Omental fat pad (tissue), 4 donors: ENCODE results near the gene ZNF236. TPM values are rescaled to one million over a fixed set of nuclear protein-coding genes. Genes with fewer than 3 reads are reported as not detected.

ENCODE experiments used
- ATAC-seq: fragments of 150-250 bp; one replicate; pipeline ENCODE4 v1.9.1; 2016; ENCODE audit warnings: mild to moderate bottlenecking, moderate library complexity; ENCODE audit not compliant: low FRiP score
- DNase-seq: peaks from one replicate; pipeline ENCODE4 v3.0.0-alpha.2; 2019; ENCODE audit warnings: low spot score
- CTCF ChIP-seq, 3 donors: fragments of 450-650 bp; IDR thresholded peaks; one replicate each; pipeline ENCODE4 v1.5.1; 2016 to 2017; ENCODE audit warnings: antibody characterized with exemption in 3 of 3, mild to moderate bottlenecking in 3 of 3, moderate library complexity in 2 of 3
- total RNA-seq, 4 donors: library from RNA; depleted of rRNA; stranded (reverse); fragments of >200 nt; gene quantifications; one replicate each; pipeline ENCODE4 v1.1.0, GENCODE V29; 2016

ZNF236 gene
- total RNA-seq, 4 donors from 2014 or later = 14.3 to 18.0 (median 17.0) TPM

DNA sequence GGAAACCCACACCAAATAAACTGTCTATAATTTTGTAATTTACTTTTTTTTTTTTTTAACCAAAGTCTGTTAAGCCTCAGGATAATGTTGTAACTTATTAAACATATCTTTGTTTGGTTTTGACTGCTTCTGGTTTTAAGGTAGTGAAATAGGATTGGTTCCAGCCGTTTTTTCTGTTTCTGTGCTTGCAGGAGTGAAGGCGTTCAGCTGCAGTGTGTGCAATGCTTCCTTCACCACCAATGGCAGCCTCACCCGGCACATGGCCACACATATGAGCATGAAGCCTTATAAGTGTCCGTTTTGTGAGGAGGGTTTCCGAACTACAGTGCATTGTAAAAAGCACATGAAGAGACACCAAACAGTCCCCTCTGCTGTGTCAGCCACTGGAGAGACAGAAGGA is 93.1 kb downstream of the ZNF236 start:
- no peak for TF ChIP-seq CTCF (IDR thresholded peaks at IDR 0.05)
- no peak for ATAC-seq
- no peak for DNase-seq

DNA sequence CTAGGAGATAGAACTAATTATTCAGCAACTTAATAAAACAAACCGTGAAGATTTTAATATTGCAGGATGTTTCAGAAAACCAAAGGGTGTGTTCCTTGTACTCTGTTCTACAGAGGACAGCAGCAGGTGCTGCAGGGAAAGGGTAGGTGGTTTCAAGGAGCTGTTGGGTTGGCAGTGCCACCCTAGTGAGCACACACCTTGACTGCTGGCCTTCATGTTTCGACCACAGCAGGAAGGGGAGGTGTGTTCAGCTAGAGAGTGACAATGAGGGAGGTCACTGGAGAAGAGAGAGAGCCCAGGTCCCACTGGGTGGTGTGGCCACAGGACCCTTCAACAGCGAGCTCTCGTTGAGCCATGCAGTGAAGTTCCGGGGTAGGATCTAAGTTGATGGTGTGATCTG is 98.6 kb downstream of the ZNF236 start:
- DNase-seq (no peak), ATAC-seq (no peak)
- no peak for TF ChIP-seq CTCF (IDR thresholded peaks at IDR 0.05)

DNA sequence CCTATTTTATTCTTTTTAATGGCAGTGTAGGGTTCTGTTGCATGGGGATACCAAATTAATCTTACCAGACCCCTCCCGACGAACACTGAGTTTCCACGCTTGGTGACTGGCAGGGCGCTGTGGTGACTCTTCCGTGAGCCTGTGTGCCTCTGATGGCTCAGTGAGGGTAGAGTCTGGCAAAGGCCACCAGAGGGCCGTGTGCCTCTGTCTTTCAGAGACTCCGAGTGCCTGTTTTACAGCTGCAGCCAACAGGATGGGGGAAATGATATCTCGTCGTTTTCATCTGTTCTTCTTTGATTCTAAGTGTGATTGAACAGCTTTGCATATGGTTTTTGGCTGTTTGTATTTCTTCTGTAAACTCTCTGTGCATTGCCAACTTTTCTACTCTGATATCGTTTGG is 99.8 kb downstream of the ZNF236 start:
- no peak for ATAC-seq

DNA sequence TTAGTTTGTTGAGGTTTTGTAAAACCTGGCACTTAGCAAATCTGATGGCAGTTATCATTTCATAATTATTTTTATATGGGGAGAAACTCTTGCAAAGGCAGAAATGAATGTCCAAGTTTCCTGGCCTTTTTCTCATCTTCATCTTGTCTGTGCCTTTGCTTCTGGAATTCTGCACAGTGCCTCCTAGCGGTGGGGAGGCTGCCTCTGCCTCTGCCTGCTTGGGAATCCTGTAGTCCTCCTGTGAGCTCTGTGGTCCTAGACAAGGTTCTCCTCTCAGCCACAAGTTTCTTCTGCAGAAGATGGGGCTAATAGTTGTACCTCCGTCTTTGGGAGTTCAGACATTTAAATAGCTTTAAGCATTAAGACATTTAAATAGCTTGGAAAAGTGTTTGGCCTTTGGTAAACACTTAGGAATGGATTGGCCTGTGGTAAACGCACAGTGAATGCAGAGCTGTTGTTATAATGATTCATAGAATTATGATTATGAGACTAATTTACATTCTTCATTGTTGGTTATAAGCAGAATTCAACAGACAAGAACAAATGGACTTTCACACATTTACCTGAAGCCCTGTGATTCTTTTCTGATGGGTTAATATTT is 101.2 kb downstream of the ZNF236 start:
- ATAC-seq = no peak
- DNase-seq = no peak

More for the DNA sequence above, 99.8 kb downstream of the ZNF236 start:
- DNase-seq = no peak
- TF ChIP-seq CTCF (IDR thresholded peaks at IDR 0.05) = no peak

DNA sequence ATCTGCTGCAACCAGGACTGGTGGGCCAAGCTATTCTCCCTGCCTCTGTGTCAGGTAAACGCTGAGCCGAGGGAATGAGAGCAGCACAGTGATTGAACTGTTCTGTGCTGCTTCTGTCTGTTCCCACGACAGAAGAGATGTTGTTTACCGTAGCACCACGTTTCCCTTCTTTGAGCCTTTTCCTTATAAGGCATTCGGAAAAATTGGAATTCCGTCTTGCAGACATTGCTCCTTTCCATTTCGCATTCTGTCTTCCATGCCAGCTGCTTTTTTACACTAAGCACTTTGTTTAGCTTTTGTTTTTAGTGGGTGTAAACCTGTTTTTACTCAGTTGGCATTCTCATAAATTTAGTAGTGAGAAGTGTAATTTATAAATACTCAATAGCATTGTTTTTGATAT is 103.1 kb downstream of the ZNF236 start:
- ATAC-seq (no peak), DNase-seq (no peak)
- TF ChIP-seq CTCF (IDR thresholded peaks at IDR 0.05) = no peak

More for the DNA sequence above, 101.2 kb downstream of the ZNF236 start:
- TF ChIP-seq CTCF (IDR thresholded peaks at IDR 0.05) = no peak

GRCh38 chr18:76927223-76927725 is 104.9 kb downstream of the ZNF236 start:
- TF ChIP-seq CTCF (IDR thresholded peaks at IDR 0.05) = no peak
- DNase-seq (no peak), ATAC-seq (no peak)

- TF ChIP-seq CTCF (IDR thresholded peaks at IDR 0.05) = no peak
- no peak for DNase-seq
- no peak for ATAC-seq
These were observed 106.0 kb downstream of the ZNF236 start for GRCh38 chr18:76928179-76928868.
